HEK293 (cell line): ENCODE data around the gene TMEM238.

Experiments used
- GFI1B ChIP-seq: fragments of 450-650 bp; formaldehyde crosslinking; IDR thresholded peaks from 2 replicates; pipeline ENCODE4 v1.5.1; 2016; ENCODE audit warnings: missing biosample characterization, missing genetic modification characterization
- GLIS1 ChIP-seq: fragments of 450-650 bp; formaldehyde crosslinking; IDR thresholded peaks from 2 replicates; pipeline ENCODE4 v1.5.1; 2016; ENCODE audit warnings: missing biosample characterization, missing genetic modification characterization
- HOXC10 ChIP-seq: sonication (generic); formaldehyde crosslinking; IDR thresholded peaks from 2 replicates; pipeline ENCODE4 v1.8.1; 2023; ENCODE audit warnings: mild to moderate bottlenecking, missing genetic modification reagents
- KLF1 ChIP-seq: fragments of 450-650 bp; formaldehyde crosslinking; IDR thresholded peaks from 2 replicates; pipeline ENCODE4 v1.5.1; 2016; ENCODE audit warnings: missing biosample characterization, missing genetic modification characterization
- KLF10 ChIP-seq: fragments of 450-650 bp; IDR thresholded peaks from 2 replicates; pipeline ENCODE4 v1.5.1; 2018; ENCODE audit warnings: missing biosample characterization, mild to moderate bottlenecking, missing genetic modification characterization
- KLF7 ChIP-seq: fragments of 450-650 bp; formaldehyde crosslinking; IDR thresholded peaks from 2 replicates; pipeline ENCODE4 v1.5.1; 2016; ENCODE audit warnings: missing biosample characterization, missing genetic modification characterization, borderline replicate concordance
- SCRT1 ChIP-seq: fragments of 450-650 bp; formaldehyde crosslinking; IDR thresholded peaks from 2 replicates; pipeline ENCODE4 v1.5.1; 2016; ENCODE audit warnings: missing biosample characterization, missing genetic modification characterization, borderline replicate concordance
- SCRT2 ChIP-seq: fragments of 450-650 bp; formaldehyde crosslinking; IDR thresholded peaks from 2 replicates; pipeline ENCODE4 v1.5.1; 2016; ENCODE audit warnings: missing biosample characterization, missing genetic modification characterization
- SETDB1 ChIP-seq: IDR thresholded peaks from one replicate; pipeline ENCODE4 v1.6.1; 2017; ENCODE audit warnings: mild to moderate bottlenecking, low read length, moderate library complexity, mixed read lengths; ENCODE audit not compliant: insufficient read length
- ZBTB1 ChIP-seq: fragments of 450-650 bp; formaldehyde crosslinking; IDR thresholded peaks from 2 replicates; pipeline ENCODE4 v1.5.1; 2016; ENCODE audit warnings: missing biosample characterization, missing genetic modification characterization
- ZBTB6 ChIP-seq: fragments of 450-650 bp; formaldehyde crosslinking; IDR thresholded peaks from 2 replicates; pipeline ENCODE4 v1.5.1; 2017; ENCODE audit warnings: missing biosample characterization, missing genetic modification characterization
- ZNF132 ChIP-seq: fragments of 450-650 bp; formaldehyde crosslinking; IDR thresholded peaks from 2 replicates; pipeline ENCODE4 v1.5.1; 2017; ENCODE audit warnings: missing biosample characterization, missing genetic modification characterization, borderline replicate concordance
- ZNF184 ChIP-seq: fragments of 450-650 bp; IDR thresholded peaks from 2 replicates; pipeline ENCODE4 v1.5.1; 2018; ENCODE audit warnings: missing biosample characterization, mild to moderate bottlenecking, missing genetic modification characterization
- ZNF221 ChIP-seq: fragments of 450-650 bp; formaldehyde crosslinking; IDR thresholded peaks from 2 replicates; pipeline ENCODE4 v1.5.1; 2017; ENCODE audit warnings: missing biosample characterization, missing genetic modification characterization, borderline replicate concordance
- ZNF335 ChIP-seq: fragments of 450-650 bp; formaldehyde crosslinking; conservative IDR thresholded peaks from 2 replicates; pipeline ENCODE4 v1.5.1; 2016; ENCODE audit warnings: missing biosample characterization, missing genetic modification characterization
- ZNF350 ChIP-seq: fragments of 450-650 bp; formaldehyde crosslinking; IDR thresholded peaks from 2 replicates; pipeline ENCODE4 v1.5.0; 2017; ENCODE audit warnings: missing biosample characterization, mild to moderate bottlenecking, missing genetic modification characterization
- ZNF404 ChIP-seq: fragments of 450-650 bp; formaldehyde crosslinking; IDR thresholded peaks from 2 replicates; pipeline ENCODE4 v1.5.1; 2017; ENCODE audit warnings: missing biosample characterization, missing genetic modification characterization
- ZNF423 ChIP-seq: fragments of 450-650 bp; formaldehyde crosslinking; IDR thresholded peaks from 2 replicates; pipeline ENCODE4 v1.5.1; 2016; ENCODE audit warnings: missing biosample characterization, missing genetic modification characterization
- ZNF48 ChIP-seq: fragments of 450-650 bp; formaldehyde crosslinking; IDR thresholded peaks from 2 replicates; pipeline ENCODE4 v1.5.1; 2016; ENCODE audit warnings: missing biosample characterization, missing genetic modification characterization
- ZNF501 ChIP-seq: fragments of 450-650 bp; formaldehyde crosslinking; IDR thresholded peaks from 2 replicates; pipeline ENCODE4 v1.5.1; 2016; ENCODE audit warnings: missing biosample characterization, missing genetic modification characterization
- ZNF510 ChIP-seq: fragments of 450-650 bp; formaldehyde crosslinking; IDR thresholded peaks from 2 replicates; pipeline ENCODE4 v1.5.1; 2018; ENCODE audit warnings: mild to moderate bottlenecking, missing genetic modification characterization, missing biosample characterization; ENCODE audit not compliant: insufficient replicate concordance
- ZNF555 ChIP-seq: fragments of 450-650 bp; formaldehyde crosslinking; conservative IDR thresholded peaks from 2 replicates; pipeline ENCODE4 v1.5.1; 2017; ENCODE audit warnings: missing biosample characterization, mild to moderate bottlenecking, missing genetic modification characterization, inconsistent platforms
- ZNF560 ChIP-seq: fragments of 450-650 bp; formaldehyde crosslinking; IDR thresholded peaks from 2 replicates; pipeline ENCODE4 v1.5.1; 2017; ENCODE audit warnings: missing biosample characterization, missing genetic modification characterization, borderline replicate concordance
- ZNF561 ChIP-seq: fragments of 450-650 bp; IDR thresholded peaks from 2 replicates; pipeline ENCODE4 v1.5.1; 2018; ENCODE audit warnings: missing biosample characterization, missing genetic modification characterization, borderline replicate concordance
- ZNF626 ChIP-seq: fragments of 450-650 bp; sonication (Bioruptor Pico); formaldehyde crosslinking; IDR thresholded peaks from 2 replicates; pipeline ENCODE4 v1.5.1; 2018; ENCODE audit warnings: missing biosample characterization, missing genetic modification characterization, inconsistent platforms
- ZNF660 ChIP-seq: fragments of 450-650 bp; IDR thresholded peaks from 2 replicates; pipeline ENCODE4 v1.5.1; 2018; ENCODE audit warnings: missing biosample characterization, mild to moderate bottlenecking, missing genetic modification characterization
- ZNF664 ChIP-seq: fragments of 450-650 bp; formaldehyde crosslinking; IDR thresholded peaks from 2 replicates; pipeline ENCODE4 v1.5.1; 2016; ENCODE audit warnings: missing biosample characterization, missing genetic modification characterization
- ZNF707 ChIP-seq: fragments of 450-650 bp; formaldehyde crosslinking; IDR thresholded peaks from 2 replicates; pipeline ENCODE4 v1.5.1; 2016; ENCODE audit warnings: missing biosample characterization, missing genetic modification characterization
- ZNF843 ChIP-seq: fragments of 450-650 bp; formaldehyde crosslinking; IDR thresholded peaks from 2 replicates; pipeline ENCODE4 v1.5.1; 2016; ENCODE audit warnings: missing biosample characterization, missing genetic modification characterization
- ZXDB ChIP-seq: fragments of 450-650 bp; formaldehyde crosslinking; IDR thresholded peaks from 2 replicates; pipeline ENCODE4 v1.5.1; 2016; ENCODE audit warnings: missing biosample characterization, missing genetic modification characterization
- TF ChIP-seq, protein P1 (sequence below): fragments of 450-650 bp; formaldehyde crosslinking; IDR thresholded peaks from 2 replicates; pipeline ENCODE4 v1.5.1; 2017; ENCODE audit warnings: missing biosample characterization, missing genetic modification characterization
- TF ChIP-seq, protein P2 (sequence below): fragments of 450-650 bp; formaldehyde crosslinking; IDR thresholded peaks from 2 replicates; pipeline ENCODE4 v1.5.1; 2016; ENCODE audit warnings: missing biosample characterization, missing genetic modification characterization
- TF ChIP-seq, protein P3 (sequence below): fragments of 450-650 bp; formaldehyde crosslinking; IDR thresholded peaks from 2 replicates; pipeline ENCODE4 v1.5.1; 2016; ENCODE audit warnings: missing biosample characterization, missing genetic modification characterization
- TF ChIP-seq, protein P4 (sequence below): fragments of 450-650 bp; formaldehyde crosslinking; IDR thresholded peaks from 2 replicates; pipeline ENCODE4 v1.5.1; 2016; ENCODE audit warnings: missing biosample characterization, missing genetic modification characterization

TMEM238 gene

DNA sequence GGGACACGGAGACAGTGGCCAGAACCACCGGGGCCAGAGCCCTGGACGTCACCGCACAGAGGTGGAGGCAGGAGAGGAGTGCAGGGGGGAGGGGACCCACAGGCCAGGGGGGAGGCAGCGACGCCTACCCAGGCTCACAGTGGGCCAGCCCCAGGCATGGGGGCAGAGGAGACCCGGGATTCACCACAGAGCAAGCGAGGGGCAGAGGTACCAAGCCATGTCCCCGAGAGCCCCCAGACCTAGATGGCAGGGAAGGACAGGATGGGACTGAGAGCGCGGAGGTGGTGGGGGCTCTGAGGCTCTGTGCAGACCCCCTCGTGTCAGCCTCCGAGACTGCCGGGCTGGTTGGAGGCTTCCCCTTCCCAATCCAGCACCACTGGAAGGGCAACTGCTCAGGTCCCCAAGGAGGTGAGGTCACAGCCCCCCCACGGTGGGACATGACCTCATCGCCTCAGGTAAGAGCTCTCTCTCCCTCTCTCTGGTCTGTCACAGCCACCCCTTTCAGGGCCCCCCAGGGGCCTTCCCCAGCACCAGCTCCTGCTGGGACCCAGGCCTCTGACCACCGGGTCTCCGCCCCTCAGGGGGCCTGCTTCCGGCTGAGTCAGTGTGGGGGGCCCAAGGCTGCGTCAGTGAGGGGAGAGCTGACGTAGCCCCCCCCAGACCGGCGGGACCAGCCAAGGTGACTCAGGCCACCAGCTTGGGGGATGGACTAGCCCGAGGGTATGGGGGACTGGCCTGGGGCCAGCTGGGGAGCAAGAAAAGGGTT lies 11.6 kb downstream of the TMEM238 start (continued):
- TF ChIP-seq ZBTB6 (tag by site-specific recombination): no peak
- no peak for TF ChIP-seq ZNF555 (tag by site-specific recombination)
- no peak for TF ChIP-seq ZNF221 (tag by site-specific recombination)
- TF ChIP-seq HOXC10: no peak
- peak; percentile 34; the same call in 1 of the 2 replicates for TF ChIP-seq ZNF335 (tag by site-specific recombination)
- TF ChIP-seq ZNF660 (tag by site-specific recombination): no peak
- TF ChIP-seq, protein P1, sequence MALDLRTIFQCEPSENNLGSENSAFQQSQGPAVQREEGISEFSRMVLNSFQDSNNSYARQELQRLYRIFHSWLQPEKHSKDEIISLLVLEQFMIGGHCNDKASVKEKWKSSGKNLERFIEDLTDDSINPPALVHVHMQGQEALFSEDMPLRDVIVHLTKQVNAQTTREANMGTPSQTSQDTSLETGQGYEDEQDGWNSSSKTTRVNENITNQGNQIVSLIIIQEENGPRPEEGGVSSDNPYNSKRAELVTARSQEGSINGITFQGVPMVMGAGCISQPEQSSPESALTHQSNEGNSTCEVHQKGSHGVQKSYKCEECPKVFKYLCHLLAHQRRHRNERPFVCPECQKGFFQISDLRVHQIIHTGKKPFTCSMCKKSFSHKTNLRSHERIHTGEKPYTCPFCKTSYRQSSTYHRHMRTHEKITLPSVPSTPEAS (tag by site-specific recombination): no peak
- no peak for TF ChIP-seq ZXDB (tag by site-specific recombination)
- no peak for TF ChIP-seq SCRT2 (tag by site-specific recombination)
- no peak for TF ChIP-seq ZNF423
- TF ChIP-seq, protein P2, sequence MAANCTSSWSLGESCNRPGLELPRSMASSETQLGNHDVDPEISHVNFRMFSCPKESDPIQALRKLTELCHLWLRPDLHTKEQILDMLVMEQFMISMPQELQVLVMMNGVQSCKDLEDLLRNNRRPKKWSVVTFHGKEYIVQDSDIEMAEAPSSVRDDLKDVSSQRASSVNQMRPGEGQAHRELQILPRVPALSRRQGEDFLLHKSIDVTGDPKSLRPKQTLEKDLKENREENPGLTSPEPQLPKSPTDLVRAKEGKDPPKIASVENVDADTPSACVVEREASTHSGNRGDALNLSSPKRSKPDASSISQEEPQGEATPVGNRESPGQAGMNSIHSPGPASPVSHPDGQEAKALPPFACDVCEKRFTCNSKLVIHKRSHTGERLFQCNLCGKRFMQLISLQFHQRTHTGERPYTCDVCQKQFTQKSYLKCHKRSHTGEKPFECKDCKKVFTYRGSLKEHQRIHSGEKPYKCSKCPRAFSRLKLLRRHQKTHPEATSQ (tag by site-specific recombination): no peak
- TF ChIP-seq SCRT1 (tag by site-specific recombination): no peak
- no peak for TF ChIP-seq KLF1 (tag by site-specific recombination)
- no peak for TF ChIP-seq ZNF510
- TF ChIP-seq, protein P3, sequence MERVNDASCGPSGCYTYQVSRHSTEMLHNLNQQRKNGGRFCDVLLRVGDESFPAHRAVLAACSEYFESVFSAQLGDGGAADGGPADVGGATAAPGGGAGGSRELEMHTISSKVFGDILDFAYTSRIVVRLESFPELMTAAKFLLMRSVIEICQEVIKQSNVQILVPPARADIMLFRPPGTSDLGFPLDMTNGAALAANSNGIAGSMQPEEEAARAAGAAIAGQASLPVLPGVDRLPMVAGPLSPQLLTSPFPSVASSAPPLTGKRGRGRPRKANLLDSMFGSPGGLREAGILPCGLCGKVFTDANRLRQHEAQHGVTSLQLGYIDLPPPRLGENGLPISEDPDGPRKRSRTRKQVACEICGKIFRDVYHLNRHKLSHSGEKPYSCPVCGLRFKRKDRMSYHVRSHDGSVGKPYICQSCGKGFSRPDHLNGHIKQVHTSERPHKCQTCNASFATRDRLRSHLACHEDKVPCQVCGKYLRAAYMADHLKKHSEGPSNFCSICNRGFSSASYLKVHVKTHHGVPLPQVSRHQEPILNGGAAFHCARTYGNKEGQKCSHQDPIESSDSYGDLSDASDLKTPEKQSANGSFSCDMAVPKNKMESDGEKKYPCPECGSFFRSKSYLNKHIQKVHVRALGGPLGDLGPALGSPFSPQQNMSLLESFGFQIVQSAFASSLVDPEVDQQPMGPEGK (tag by site-specific recombination): peak; percentile 62
- no peak for TF ChIP-seq SETDB1
- TF ChIP-seq ZNF501 (tag by site-specific recombination): no peak
- TF ChIP-seq, protein P4, sequence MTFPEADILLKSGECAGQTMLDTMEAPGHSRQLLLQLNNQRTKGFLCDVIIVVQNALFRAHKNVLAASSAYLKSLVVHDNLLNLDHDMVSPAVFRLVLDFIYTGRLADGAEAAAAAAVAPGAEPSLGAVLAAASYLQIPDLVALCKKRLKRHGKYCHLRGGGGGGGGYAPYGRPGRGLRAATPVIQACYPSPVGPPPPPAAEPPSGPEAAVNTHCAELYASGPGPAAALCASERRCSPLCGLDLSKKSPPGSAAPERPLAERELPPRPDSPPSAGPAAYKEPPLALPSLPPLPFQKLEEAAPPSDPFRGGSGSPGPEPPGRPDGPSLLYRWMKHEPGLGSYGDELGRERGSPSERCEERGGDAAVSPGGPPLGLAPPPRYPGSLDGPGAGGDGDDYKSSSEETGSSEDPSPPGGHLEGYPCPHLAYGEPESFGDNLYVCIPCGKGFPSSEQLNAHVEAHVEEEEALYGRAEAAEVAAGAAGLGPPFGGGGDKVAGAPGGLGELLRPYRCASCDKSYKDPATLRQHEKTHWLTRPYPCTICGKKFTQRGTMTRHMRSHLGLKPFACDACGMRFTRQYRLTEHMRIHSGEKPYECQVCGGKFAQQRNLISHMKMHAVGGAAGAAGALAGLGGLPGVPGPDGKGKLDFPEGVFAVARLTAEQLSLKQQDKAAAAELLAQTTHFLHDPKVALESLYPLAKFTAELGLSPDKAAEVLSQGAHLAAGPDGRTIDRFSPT: peak; percentile 59; the same call in 1 of the 2 replicates
- no peak for TF ChIP-seq KLF7 (tag by site-specific recombination)
- no peak for TF ChIP-seq GFI1B (tag by site-specific recombination)
- TF ChIP-seq ZNF404 (tag by site-specific recombination): no peak
- TF ChIP-seq ZNF132 (tag by site-specific recombination): no peak
- TF ChIP-seq ZNF560 (tag by site-specific recombination): no peak
- no peak for TF ChIP-seq ZNF707 (tag by site-specific recombination)
- TF ChIP-seq ZNF626 (tag by site-specific recombination): no peak
- no peak for TF ChIP-seq ZNF561 (tag by site-specific recombination)
- TF ChIP-seq KLF10 (tag by site-specific recombination): no peak
- TF ChIP-seq ZNF48 (tag by site-specific recombination): no peak
- no peak for TF ChIP-seq ZBTB1 (tag by site-specific recombination)
- no peak for TF ChIP-seq ZNF184 (tag by site-specific recombination)
- no peak for TF ChIP-seq ZNF350
- TF ChIP-seq ZNF843: no peak
- peak; percentile 99 for TF ChIP-seq GLIS1
- no peak for TF ChIP-seq ZNF664 (tag by site-specific recombination)
